Measurements from ENCODE around the gene ARL6IP6. TPM values are rescaled to one million over a fixed set of nuclear protein-coding genes. Genes with fewer than 3 reads are reported as not detected.

Gene ARL6IP6
- total and polyA plus RNA-seq, 3 experiments from 2014 or later: 28.2 to 31.7 (median 29.1) TPM

DNA sequence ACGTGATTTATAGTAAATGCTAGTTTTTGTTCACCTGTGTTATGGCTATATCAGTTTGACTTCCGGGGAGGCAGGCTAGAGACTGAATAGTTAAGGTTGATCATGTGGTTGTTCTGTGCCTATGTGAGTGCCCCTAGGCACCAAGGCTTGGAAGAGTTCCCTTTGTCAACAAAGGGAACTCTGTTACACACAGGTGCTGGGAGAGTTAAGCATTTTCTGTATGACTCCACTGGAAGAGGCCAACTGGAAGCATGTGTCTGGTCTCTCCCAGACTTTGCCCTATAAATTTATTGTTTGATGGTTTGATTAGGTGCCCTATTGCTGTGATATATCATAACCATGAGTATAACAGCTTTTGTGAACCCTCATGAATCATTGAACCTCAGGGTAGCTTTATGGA lies 63.8 kb downstream of the ARL6IP6 start:
- no peak overlapping the region for H3K4me3 Mint-ChIP-seq
- CTCF ChIA-PET: no interaction called here

DNA sequence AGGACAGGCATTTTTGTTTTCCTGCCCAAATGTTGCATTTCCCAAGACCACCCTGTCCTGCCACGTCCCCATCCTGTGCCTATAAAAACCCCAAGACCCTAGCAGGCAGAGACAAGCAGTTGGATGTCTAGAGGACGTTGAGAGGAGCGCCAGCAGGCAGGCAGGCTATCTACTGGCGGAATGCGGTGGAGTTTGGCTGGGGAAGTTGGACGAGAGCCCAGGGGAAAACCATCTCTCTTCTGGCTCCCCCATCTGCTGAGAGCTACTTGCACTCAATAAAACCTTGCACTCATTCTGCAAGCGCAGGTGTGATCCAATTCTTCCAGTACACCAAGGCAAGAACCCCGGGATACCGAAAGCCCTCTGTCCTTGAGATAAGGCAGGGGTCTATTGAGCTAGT lies 72.5 kb downstream of the ARL6IP6 start:
- no peaks in the 10 kb centered on the region for H3K36me3 ChIP-seq (ENCODE audit: insufficient read depth, low read length)
- H3K4me3 Mint-ChIP-seq: no peak overlapping the region
- no peak for DNase-seq
- peaks cover 2 to 24% of the 10 kb centered on the region in 2 donors for H3K27me3 Mint-ChIP-seq
- no peak overlapping the region for H3K27ac ChIP-seq (ENCODE audit: low read depth, low read length)
- H3K4me1 ChIP-seq (ENCODE audit: insufficient read depth, low read length): no peaks in the 10 kb centered on the region
- POLR2A ChIA-PET: no interaction called here
- CTCF ChIA-PET: no interaction called here
- H3K4me1 Mint-ChIP-seq: no peaks in the 10 kb centered on the region
- H3K27me3 ChIP-seq (ENCODE audit: insufficient read depth, low read length, poor library complexity, severe bottlenecking): no peaks in the 10 kb centered on the region
- H3K9me3 Mint-ChIP-seq: no peaks in the 10 kb centered on the region
- H3K36me3 Mint-ChIP-seq: no peaks in the 10 kb centered on the region
- no peak overlapping the region for H3K27ac Mint-ChIP-seq
- H3K9me3 ChIP-seq (ENCODE audit: low read length): no peaks in the 10 kb centered on the region
- H3K4me3 ChIP-seq (ENCODE audit: low read length): no peak overlapping the region

More for the DNA sequence above, 63.8 kb downstream of the ARL6IP6 start:
- no peaks in the 10 kb centered on the region for H3K27me3 ChIP-seq (ENCODE audit: insufficient read depth, low read length, poor library complexity, severe bottlenecking)
- no peaks in the 10 kb centered on the region for H3K36me3 ChIP-seq (ENCODE audit: insufficient read depth, low read length)
- Mint-ChIP-seq H3K36me3 (no peaks in the 10 kb centered on the region), H3K27ac (no peak overlapping the region), H3K9me3 (peaks cover 0 to 2% (median 0%) of the 10 kb centered on the region in 5 donors), H3K27me3 (peaks cover 2 to 31% of the 10 kb centered on the region in 2 donors), H3K4me1 (no peaks in the 10 kb centered on the region)
- POLR2A ChIA-PET: no interaction called here
- H3K4me3 ChIP-seq (ENCODE audit: low read length): no peak overlapping the region
- H3K27ac ChIP-seq (ENCODE audit: low read depth, low read length): no peak overlapping the region
- no peak for DNase-seq
- H3K9me3 ChIP-seq (ENCODE audit: low read length): no peaks in the 10 kb centered on the region
- H3K4me1 ChIP-seq (ENCODE audit: insufficient read depth, low read length): no peaks in the 10 kb centered on the region

DNA sequence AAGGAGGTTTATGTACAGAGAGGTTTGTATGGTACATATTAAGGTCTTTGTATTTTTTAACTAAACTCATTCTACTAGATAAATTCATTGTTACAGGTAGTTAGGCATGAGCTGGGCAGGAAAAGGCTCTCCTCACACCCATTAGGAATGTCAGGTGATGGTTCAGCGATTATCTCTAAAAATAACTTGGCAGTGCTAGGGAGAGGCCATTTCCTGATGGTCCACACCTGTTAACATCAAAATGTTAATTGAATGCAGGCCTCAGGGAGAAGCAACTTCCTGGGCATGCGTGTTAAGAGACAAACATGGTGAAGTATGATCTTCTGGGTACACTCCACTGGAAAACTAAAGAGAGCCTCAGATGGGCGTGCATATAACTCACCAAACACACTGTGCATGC lies 73.6 kb downstream of the ARL6IP6 start:
- POLR2A ChIA-PET: no interaction called here
- Mint-ChIP-seq H3K36me3 (no peaks in the 10 kb centered on the region), H3K9me3 (no peaks in the 10 kb centered on the region), H3K27ac (no peak overlapping the region), H3K4me1 (no peaks in the 10 kb centered on the region), H3K4me3 (no peak overlapping the region), H3K27me3 (peaks cover under 1 to 15% of the 10 kb centered on the region in 2 donors)
- no peaks in the 10 kb centered on the region for H3K4me1 ChIP-seq (ENCODE audit: insufficient read depth, low read length)
- H3K4me3 ChIP-seq (ENCODE audit: low read length): no peak overlapping the region
- DNase-seq: no peak
- H3K9me3 ChIP-seq (ENCODE audit: low read length): no peaks in the 10 kb centered on the region
- no peaks in the 10 kb centered on the region for H3K27me3 ChIP-seq (ENCODE audit: insufficient read depth, low read length, poor library complexity, severe bottlenecking)
- H3K36me3 ChIP-seq (ENCODE audit: insufficient read depth, low read length): no peaks in the 10 kb centered on the region
- H3K27ac ChIP-seq (ENCODE audit: low read depth, low read length): no peak overlapping the region
- CTCF ChIA-PET: no interaction called here

DNA sequence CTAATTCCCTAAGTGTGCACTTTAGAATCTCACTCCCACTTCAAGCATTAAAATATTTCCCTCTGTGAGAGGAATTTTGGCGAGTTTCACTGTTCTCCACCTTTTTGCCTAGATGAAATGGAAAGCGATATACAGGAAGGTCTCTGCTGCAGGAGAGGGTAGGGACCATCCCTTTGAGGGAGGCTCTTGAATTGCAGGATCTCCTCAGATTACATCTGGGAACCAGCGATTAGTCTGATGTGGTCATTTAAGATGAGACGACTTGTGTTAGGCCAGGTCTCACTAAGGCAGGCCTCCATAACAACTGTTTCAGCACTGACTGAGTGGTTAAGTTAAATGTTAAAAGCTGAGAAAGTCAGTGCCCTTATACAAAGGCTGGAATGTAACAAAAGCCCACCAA lies 74.6 kb downstream of the ARL6IP6 start:
- H3K4me1 ChIP-seq (ENCODE audit: insufficient read depth, low read length): no peaks in the 10 kb centered on the region
- Mint-ChIP-seq H3K27ac (no peak overlapping the region), H3K36me3 (no peaks in the 10 kb centered on the region), H3K27me3 (peaks cover 0 to 7% of the 10 kb centered on the region in 2 donors), H3K9me3 (no peaks in the 10 kb centered on the region), H3K4me1 (no peaks in the 10 kb centered on the region), H3K4me3 (no peak overlapping the region)
- POLR2A ChIA-PET: no interaction called here
- no peaks in the 10 kb centered on the region for H3K27me3 ChIP-seq (ENCODE audit: insufficient read depth, low read length, poor library complexity, severe bottlenecking)
- H3K9me3 ChIP-seq (ENCODE audit: low read length): no peaks in the 10 kb centered on the region
- no peaks in the 10 kb centered on the region for H3K36me3 ChIP-seq (ENCODE audit: insufficient read depth, low read length)
- no peak overlapping the region for H3K4me3 ChIP-seq (ENCODE audit: low read length)
- CTCF ChIA-PET: no interaction called here
- H3K27ac ChIP-seq (ENCODE audit: low read depth, low read length): no peak overlapping the region
- DNase-seq: no peak

DNA sequence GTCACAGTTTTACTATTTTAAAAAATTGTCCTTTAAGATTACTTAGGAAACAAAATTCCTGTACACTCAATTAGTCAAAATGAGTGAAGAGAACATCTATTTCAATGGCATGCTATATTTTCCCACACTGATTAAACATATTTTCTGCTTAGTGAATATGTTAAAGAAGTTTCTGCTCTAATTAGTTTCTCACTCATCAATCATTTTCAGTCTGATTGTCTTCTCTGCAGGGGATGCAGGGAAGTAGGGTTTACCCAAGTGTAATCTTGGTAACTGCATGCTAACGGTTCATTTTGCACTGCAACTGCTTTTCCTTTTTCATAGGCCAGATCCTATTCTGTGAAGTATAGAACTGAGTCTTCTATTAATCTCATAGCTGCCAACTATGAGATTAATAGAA lies 78.5 kb downstream of the ARL6IP6 start:
- Histone ChIP-seq H3K27ac (ENCODE audit: low read depth, low read length) (no peak overlapping the region), H3K36me3 (ENCODE audit: insufficient read depth, low read length) (no peaks in the 10 kb centered on the region), H3K4me1 (ENCODE audit: insufficient read depth, low read length) (no peaks in the 10 kb centered on the region), H3K9me3 (ENCODE audit: low read length) (no peaks in the 10 kb centered on the region), H3K4me3 (ENCODE audit: low read length) (no peak overlapping the region), H3K27me3 (ENCODE audit: insufficient read depth, low read length, poor library complexity, severe bottlenecking) (no peaks in the 10 kb centered on the region)
- Mint-ChIP-seq H3K36me3 (no peaks in the 10 kb centered on the region), H3K4me3 (no peak overlapping the region), H3K27me3 (no peaks in the 10 kb centered on the region), H3K4me1 (no peaks in the 10 kb centered on the region), H3K27ac (no peak overlapping the region), H3K9me3 (no peaks in the 10 kb centered on the region)
- no peak for DNase-seq
- ChIA-PET CTCF (no interaction called here), POLR2A (no interaction called here)

DNA sequence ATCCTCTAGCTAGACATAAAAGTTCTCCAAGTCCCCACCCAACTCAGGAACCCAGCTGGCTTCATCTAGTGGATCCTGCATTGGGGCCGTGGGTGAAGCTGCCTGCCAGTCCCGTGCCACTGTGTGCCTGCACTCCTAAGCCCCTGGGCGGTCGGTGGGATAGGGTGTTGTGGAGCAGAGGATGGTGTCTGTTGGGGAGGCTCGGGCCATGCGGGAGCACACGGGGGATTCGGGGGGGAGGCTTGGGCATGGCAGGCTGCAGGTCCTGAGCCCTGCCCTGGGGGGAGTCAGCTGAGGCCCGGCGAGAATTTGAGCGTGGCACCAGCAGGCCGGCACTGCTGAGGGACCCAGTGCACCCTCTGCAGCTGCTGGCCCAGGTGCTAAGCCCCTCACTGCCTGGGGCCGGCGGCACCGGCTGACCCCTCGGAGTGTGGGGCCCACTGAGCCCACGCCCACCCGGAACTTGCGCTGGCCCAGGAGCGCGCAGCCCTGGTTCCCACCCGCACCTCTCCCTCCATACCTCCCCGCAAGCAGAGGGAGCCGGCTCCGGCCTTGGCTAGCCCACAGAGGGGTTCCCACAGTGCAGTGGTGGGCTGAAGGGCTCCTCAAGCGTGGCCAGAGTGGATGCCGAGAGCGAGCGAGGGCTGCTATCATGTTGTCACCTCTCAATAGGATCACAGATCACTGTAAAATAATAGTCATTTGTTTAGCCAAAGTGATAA lies 86.4 kb downstream of the ARL6IP6 start:
- no peaks in the 10 kb centered on the region for H3K36me3 ChIP-seq (ENCODE audit: insufficient read depth, low read length)
- CTCF ChIA-PET: no interaction called here
- no peaks in the 10 kb centered on the region for H3K9me3 ChIP-seq (ENCODE audit: low read length)
- H3K4me1 ChIP-seq (ENCODE audit: insufficient read depth, low read length): no peaks in the 10 kb centered on the region
- no peak overlapping the region for H3K27ac ChIP-seq (ENCODE audit: low read depth, low read length)
- Mint-ChIP-seq H3K36me3 (no peaks in the 10 kb centered on the region), H3K4me3 (no peak overlapping the region), H3K27ac (no peak overlapping the region), H3K9me3 (peaks cover 0 to 2% (median 0%) of the 10 kb centered on the region in 5 donors), H3K27me3 (no peaks in the 10 kb centered on the region), H3K4me1 (peaks cover 3 to 6% (median 5%) of the 10 kb centered on the region in 3 donors)
- POLR2A ChIA-PET: no interaction called here
- no peaks in the 10 kb centered on the region for H3K27me3 ChIP-seq (ENCODE audit: insufficient read depth, low read length, poor library complexity, severe bottlenecking)
- no peak overlapping the region for H3K4me3 ChIP-seq (ENCODE audit: low read length)
- DNase-seq: no peak

DNA sequence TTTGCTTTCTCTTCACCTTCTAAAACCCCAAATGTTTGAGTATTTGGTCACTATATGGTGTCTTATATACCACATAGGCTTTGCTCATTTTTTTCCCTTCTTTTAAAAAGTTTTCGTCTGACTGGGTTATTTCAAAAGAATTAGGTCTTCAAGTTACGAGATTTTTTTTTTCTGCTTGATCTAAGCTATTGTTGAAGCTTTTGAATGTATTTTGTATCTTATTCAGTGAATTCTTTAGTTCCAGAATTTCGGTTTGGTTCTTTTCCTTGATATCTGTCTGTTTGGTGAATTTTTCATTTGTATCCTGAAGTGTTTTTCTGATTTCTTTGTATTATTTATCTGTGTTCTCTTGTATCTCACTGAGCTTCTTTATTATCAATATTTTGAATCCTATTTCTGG lies 93.5 kb downstream of the ARL6IP6 start:
- H3K36me3 Mint-ChIP-seq: peaks cover 0 to 8% (median 0%) of the 10 kb centered on the region in 3 donors
- ChIA-PET CTCF (no interaction called here), POLR2A (no interaction called here)
- peaks cover 14 to 20% (median 15%) of the 10 kb centered on the region in 5 donors for H3K9me3 Mint-ChIP-seq
- no peak overlapping the region for H3K27ac Mint-ChIP-seq
- DNase-seq: no peak
- no peaks in the 10 kb centered on the region for H3K27me3 ChIP-seq (ENCODE audit: insufficient read depth, low read length, poor library complexity, severe bottlenecking)
- H3K4me1 Mint-ChIP-seq: no peaks in the 10 kb centered on the region
- H3K4me1 ChIP-seq (ENCODE audit: insufficient read depth, low read length): no peaks in the 10 kb centered on the region
- no peaks in the 10 kb centered on the region for H3K36me3 ChIP-seq (ENCODE audit: insufficient read depth, low read length)
- H3K4me3 ChIP-seq (ENCODE audit: low read length): no peak overlapping the region
- H3K27ac ChIP-seq (ENCODE audit: low read depth, low read length): no peak overlapping the region
- H3K4me3 Mint-ChIP-seq: no peak overlapping the region
- H3K9me3 ChIP-seq (ENCODE audit: low read length): no peaks in the 10 kb centered on the region
- peaks cover 2 to 23% of the 10 kb centered on the region in 2 donors for H3K27me3 Mint-ChIP-seq
